ENCODE results near the gene TBX20. TPM values are rescaled to one million over a fixed set of nuclear protein-coding genes. Genes with fewer than 3 reads are reported as not detected.

TBX20 gene
- total and polyA plus RNA-seq, 10 of the 15 experiments (the other 5 are each of a cell fraction or from before 2014, with no cell fraction given), result not detected

DNA sequence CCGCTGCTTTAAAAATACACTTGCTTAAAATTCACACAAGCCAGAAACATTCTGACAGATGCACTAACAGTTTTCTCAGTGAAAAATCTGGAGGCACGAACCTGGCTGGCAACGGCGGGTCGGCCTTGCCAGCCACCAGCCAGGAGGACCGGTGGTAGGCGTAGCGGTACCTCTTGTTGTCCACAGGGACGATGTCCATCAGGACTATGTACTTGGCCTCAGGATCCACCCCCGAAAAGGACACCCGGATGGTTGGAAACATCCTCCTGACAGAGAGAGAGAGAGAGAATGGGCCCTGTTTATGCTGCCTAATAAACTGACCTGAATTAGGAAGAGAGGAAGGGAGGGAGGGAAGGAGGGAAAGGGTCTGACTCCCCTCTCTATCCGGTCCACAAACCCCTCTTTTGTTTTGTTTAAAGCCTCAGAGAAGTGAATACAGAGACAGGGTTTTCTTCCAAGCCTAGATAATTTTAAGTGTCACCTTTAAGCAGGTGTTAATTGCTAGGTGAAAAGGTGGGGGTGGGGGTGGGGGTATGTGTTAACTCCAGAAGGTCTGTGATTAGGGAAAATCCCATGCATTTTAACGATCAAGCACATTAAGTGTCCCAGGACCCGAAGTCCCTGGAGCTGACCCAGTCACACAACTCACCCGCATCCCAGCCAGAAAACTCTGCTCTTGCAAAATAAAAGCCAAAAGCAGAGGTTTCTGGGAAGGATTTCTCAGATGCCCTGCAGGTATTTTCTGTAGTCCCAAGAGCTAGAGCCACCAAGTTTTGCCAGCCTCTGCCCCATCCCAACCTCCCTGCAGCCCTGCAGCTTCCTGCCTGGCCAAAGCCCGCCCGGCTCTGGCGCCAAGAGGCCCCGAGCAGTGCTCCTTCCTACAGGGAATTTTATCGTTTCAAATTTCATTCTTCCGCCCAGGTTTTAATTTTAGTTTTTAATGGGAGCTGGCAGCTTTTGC is 5.0 kb downstream of the TBX20 start:
- 17% methylated on average over 21 of the region's 21 CpGs for WGBS (ENCODE audit: insufficient coverage, insufficient replicate concordance, low lambda C conversion rate, missing lambda C conversion rate)

More for the DNA sequence above, 5.0 kb downstream of the TBX20 start:
- in situ Hi-C loops (cut with MboI) (no loop called here), intact Hi-C loops (cut with micrococcal nuclease; ENCODE audit: unreplicated experiment) (no loop called here)
- no TSS peak for BruUV-seq (replicated peaks)
- Histone ChIP-seq H3K36me3 (ENCODE audit: control insufficient read depth in 2 of 2, insufficient read depth in 2 of 2, low read length in 1 of 2) (no peaks in the 10 kb centered on the region), H3K9me3 (replicated peaks; ENCODE audit: control insufficient read depth, insufficient read depth, low read length) (no peaks in the 10 kb centered on the region; the same call in 2 of the 3 replicates), H3K4me1 (ENCODE audit: control insufficient read depth, insufficient read depth, low read length) (no peaks in the 10 kb centered on the region), H3K4me3 (no peak overlapping the region), H3K79me2 (ENCODE audit: control insufficient read depth, insufficient read depth, low read length) (no peaks in the 10 kb centered on the region), H4K20me1 (ENCODE audit: control insufficient read depth, insufficient read depth) (no peaks in the 10 kb centered on the region; the same call in 1 of the 2 replicates), H3K27ac (ENCODE audit: control insufficient read depth, insufficient read depth) (no peak overlapping the region), H3K4me2 (ENCODE audit: control insufficient read depth, insufficient read depth) (no peak overlapping the region), H3K9ac (ENCODE audit: control insufficient read depth, insufficient read depth, low read length) (no peak overlapping the region), H3K27me3 (replicated peaks in 1 of 2; ENCODE audit: control insufficient read depth in 2 of 2, insufficient read depth in 2 of 2, low read length in 1 of 2) (peaks cover 3 to 23% of the 10 kb centered on the region in 2 experiments), H2AFZ (ENCODE audit: control insufficient read depth, low read depth, low read length) (no peak overlapping the region)
- DNase-seq (ENCODE audit: low read depth, low spot score), result no peak
- ChIA-PET CTCF (no interaction called here), POLR2A (no interaction called here), SMC1A (ENCODE audit: uncharacterized antibody, unreplicated experiment) (interaction anchor here (1.0 kb wide), 2 partner anchors 271 to 376 kb away, joined by 3 to 4 read pairs; no protein-coding TSS in a partner anchor), RAD21 (ENCODE audit: unreplicated experiment) (no interaction called here)
- no peak for ATAC-seq
- no peak for TF ChIP-seq NR2C2 (IDR thresholded peaks at IDR 0.05; ENCODE audit: borderline replicate concordance, control insufficient read depth, insufficient read length, low read depth)
- no peak for TF ChIP-seq GATAD2B (conservative IDR thresholded peaks at IDR 0.05; ENCODE audit: low read depth)
- TF ChIP-seq EZH2 (IDR thresholded peaks at IDR 0.05; ENCODE audit: borderline replicate concordance, control insufficient read depth, low read depth, low read length), result no peak
- no peak for TF ChIP-seq HCFC1 (IDR thresholded peaks at IDR 0.05; ENCODE audit: low read length)
- TF ChIP-seq, protein P1, sequence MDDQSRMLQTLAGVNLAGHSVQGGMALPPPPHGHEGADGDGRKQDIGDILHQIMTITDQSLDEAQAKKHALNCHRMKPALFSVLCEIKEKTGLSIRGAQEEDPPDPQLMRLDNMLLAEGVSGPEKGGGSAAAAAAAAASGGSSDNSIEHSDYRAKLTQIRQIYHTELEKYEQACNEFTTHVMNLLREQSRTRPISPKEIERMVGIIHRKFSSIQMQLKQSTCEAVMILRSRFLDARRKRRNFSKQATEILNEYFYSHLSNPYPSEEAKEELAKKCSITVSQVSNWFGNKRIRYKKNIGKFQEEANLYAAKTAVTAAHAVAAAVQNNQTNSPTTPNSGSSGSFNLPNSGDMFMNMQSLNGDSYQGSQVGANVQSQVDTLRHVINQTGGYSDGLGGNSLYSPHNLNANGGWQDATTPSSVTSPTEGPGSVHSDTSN (IDR thresholded peaks at IDR 0.05; ENCODE audit: insufficient replicate concordance, low read depth, low read length), result no peak
- no peak for TF ChIP-seq ZBED1 (IDR thresholded peaks at IDR 0.05; ENCODE audit: borderline replicate concordance)
- FAIRE-seq, result no peak
